Stimulated activated CD4-positive, alpha-beta T cell treated with anti-CD3 and anti-CD28 coated beads, TNF-alpha, amount 100 ng/mL, for 48 hours (primary cell): Measurements from ENCODE around the gene NLGN1.

ENCODE experiments used
- DNase-seq, 3 donors: peaks; one replicate each; pipeline ENCODE4 v3.0.0-alpha.2; 2020; ENCODE audit warnings: low read depth in 3 of 3

NLGN1 gene

GRCh38 chr3:173711619-173712018 is 314.1 kb downstream of the NLGN1 start:
- no peak for DNase-seq

DNA sequence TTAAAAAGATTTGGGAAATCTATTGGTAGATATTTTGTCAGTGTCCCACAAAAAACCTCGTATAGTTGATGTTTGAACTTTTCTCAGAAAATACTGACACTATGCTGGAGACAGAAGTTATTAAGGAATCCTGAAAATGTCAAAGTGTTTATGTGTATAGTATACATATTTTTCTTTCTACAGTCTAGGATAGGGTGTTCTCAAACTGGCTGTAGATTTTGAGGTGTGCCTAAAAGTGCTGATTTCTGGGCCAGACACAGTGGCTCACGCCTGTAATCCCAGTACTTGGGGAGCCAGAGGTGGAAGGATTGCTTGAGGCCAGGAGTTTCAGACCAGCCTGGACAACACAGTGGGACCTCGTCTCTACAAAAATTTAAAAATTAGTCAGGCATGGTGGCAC is 322.0 kb downstream of the NLGN1 start:
- DNase-seq, result no peak

DNA sequence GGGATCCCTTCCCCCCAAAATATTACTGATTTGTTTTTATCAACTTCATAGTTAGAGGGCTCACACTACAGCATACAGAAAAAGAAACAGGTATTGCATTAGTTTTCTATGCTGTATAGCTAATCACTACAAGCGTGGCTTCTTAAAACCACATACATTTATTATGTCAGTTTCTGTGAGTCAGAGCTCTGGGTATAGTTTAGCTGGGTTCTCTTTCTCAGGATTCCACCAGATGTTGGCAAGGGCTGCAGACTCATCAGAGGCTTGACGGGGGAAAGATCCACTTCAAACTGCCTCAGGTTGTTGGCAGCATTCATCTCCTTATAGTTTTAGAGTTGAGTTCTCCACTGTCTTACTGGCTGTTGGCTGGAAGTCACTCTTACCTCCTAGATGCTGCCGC is 328.0 kb downstream of the NLGN1 start:
- DNase-seq, result no peak

GRCh38 chr3:173730391-173730790 is 332.8 kb downstream of the NLGN1 start:
- no peak for DNase-seq

DNA sequence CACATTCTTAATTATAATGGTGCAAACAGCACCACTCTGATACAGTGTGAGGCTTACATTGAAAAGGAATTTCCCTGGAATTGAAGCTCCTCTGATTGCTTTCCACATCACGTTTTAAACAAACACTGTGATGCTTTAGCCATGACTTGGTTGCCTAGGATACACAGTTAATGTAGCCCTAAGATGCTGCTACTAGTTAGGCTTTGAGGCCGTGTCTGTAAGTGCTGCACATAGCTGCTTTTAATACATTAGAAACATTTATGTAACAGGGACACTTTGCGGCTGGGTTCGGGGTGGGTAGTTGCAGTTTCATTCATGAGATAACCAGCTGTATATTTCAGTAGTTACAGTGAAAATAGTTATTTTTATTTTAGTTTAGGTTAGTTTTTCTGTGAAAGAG is 334.7 kb downstream of the NLGN1 start:
- DNase-seq, result no peak

- DNase-seq, result no peak
These were observed 335.6 kb downstream of the NLGN1 start for GRCh38 chr3:173733029-173733652.

GRCh38 chr3:173734473-173734872 is 336.9 kb downstream of the NLGN1 start:
- no peak for DNase-seq

GRCh38 chr3:173734895-173735294 is 337.4 kb downstream of the NLGN1 start:
- DNase-seq, result no peak

DNA sequence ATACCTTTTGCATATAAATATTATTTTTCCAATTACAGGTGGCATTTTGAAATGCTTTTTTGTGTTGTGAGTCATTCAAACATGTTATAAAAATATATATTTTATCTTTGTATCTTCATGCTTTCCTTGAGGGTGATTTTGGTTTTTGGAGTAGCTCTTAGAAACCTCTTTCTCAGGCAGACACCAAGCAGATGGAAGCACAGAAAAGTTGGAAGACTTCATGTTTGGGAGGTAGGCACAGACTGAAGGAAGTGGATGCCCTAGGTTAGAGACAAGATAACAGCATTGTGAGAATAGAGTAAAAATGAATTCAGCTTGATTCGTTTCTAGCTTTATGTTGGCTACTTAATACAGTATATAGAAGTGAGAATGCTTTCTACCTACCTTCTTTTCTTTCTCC is 338.3 kb downstream of the NLGN1 start:
- no peak for DNase-seq

DNA sequence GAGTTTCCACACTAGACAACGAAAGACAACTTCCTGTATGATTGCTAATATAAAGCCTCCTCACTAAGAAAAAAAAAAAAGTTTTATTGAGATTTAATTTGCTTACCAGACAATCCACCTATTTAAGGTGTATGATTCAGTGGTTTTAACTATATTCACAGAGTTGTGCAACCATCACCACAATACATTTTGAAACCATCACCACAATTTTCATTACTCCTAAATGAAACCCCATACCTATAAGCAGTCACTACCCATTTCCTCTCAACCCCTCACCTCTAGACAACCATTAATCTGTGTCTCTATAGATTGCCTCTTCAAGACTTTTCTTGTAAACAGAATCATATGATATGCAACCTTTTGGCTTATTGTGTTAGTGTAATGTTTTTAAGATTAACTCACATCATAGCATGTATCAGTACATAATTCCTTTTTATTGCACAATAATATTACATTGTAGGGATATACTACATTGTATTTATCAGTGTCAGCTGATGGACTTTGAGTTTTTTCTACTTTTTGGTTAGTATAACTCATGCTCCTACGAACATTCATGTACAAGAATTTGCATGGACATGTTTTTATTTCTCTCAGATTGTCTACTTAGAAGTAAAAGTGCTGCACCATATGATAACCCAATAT is 339.7 kb downstream of the NLGN1 start:
- DNase-seq, result no peak

GRCh38 chr3:173739726-173740125 is 342.2 kb downstream of the NLGN1 start:
- no peak for DNase-seq

GRCh38 chr3:173742491-173742890 is 344.9 kb downstream of the NLGN1 start:
- DNase-seq, result no peak

DNA sequence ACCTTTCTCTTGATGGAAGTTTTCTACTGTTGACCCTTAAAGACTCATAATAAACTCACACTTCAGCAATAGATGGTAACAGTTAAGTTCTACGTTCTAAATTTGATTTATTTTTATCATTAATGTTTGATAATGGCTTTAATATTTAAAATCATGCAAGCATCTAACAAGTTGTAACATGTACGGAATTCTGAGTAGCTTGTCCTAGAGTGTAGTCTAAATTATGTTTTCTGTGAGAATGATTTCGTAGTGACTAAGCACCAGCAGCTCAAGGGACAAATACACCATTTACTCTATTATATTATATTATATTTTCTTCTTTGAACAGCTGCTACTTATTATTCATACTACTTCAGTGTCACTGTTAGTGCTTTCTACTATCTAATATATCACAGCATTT is 345.6 kb downstream of the NLGN1 start:
- DNase-seq, result no peak

GRCh38 chr3:173743516-173743915 is 346.0 kb downstream of the NLGN1 start:
- DNase-seq, result no peak

DNA sequence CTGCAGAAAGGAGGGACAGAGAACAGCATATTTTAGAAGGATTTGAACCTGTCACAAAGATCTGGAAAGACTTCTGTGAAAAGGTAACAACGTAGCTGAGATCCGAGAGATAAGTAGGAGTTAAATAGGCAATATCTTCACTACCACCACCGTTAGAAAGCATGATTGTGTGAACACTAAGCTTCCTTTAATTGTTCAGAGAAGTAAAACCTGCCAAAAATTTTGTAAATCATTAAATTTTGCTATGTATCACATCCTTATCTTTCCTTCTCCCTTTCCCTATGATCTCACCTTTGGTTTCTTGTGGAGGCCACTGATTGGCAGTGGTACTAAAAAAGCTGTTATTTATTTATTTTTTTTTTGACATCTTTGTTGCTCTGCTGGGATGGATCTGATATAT is 346.9 kb downstream of the NLGN1 start:
- no peak for DNase-seq

- DNase-seq, result no peak
These were observed 347.4 kb downstream of the NLGN1 start for GRCh38 chr3:173744895-173745294.

DNA sequence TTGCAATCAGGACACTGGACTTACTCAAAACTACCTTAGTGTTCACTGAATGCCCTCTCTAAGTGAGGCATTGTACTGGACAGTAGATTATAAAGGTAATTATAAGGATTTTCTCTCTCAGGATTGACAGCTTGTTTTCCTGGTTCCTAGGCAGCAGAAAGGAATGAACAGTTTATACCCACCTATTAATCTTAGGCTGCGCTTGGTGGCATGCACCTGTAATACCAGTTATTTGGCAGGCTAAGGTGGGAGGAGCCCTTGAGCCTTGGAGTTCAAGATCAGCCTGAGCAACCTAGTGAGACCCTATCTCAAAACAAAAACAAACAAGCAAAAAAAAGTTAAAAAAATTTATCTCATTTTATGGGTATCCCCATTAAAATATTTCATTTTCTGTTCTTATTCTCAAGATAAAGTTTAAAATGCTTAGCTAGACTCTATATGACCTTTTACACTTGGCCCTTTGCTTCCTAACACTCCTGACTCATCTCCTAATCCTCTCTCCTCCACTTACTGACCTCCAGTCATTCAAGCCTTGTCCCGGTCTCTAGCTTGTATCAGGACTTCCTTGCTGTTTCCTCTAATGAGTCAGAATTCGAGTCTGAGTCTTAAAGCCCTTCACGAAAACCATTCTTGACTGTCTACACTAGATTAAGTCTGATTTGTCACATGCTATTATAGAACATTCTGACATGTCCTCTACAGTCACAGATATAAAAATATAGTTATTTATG is 348.6 kb downstream of the NLGN1 start:
- no peak for DNase-seq

- no peak for DNase-seq
These were observed 349.9 kb downstream of the NLGN1 start for GRCh38 chr3:173747427-173747826.

DNA sequence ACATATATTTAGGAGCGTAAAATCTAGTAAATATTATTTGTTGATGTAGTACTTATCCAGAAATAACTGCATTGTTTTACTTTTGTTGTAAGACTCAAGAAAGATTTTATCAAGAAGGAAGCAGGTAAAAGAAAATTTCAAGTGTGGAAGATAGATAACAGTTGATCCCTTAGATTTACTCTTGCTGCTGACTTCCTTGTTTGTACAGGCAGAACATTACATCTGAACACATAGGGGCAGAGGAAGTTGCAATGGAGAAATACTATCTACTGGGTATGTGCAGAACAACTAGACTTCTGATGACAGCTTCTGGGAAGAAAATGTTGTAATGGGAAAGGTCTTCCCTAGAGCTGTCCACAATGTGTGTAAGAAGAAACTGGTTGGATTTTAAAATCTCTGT is 350.6 kb downstream of the NLGN1 start:
- no peak for DNase-seq

DNA sequence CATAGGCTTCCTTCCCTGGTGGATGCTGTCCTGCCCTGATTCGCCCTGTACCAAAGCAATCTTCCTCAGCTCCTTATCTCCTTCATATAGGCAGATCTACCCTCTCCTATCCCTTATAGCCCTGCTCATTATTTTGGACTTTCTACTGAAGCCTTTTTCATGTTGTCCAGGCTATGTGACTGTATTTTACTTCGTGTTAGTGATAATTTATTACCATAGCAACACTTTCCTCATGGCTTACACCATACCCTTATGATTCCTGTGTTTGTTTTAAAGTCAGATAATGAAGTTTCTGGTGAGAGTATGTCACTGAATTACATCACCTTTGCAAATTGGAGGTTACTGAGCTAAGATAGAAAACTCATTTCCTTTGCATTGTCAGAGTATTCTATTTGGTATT is 352.6 kb downstream of the NLGN1 start:
- no peak for DNase-seq

DNA sequence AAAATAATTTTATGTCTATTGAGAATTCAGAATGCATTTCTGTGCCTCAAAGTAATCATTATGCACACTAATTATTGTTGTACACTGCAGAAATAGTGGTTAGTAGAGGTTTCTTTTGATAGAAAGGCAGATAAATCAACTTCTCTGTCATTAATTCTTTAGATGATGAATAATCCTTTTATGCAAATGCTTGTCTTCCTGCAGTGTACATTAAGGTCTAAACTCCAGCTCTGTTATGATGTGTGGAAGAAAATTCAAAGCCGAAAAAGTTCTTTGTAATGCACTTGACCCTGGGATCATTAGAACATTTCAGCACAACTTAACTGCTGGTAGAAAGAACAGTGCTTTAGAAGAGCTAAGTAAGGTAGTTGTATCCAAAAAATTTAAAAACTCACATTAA is 353.0 kb downstream of the NLGN1 start:
- no peak for DNase-seq

DNA sequence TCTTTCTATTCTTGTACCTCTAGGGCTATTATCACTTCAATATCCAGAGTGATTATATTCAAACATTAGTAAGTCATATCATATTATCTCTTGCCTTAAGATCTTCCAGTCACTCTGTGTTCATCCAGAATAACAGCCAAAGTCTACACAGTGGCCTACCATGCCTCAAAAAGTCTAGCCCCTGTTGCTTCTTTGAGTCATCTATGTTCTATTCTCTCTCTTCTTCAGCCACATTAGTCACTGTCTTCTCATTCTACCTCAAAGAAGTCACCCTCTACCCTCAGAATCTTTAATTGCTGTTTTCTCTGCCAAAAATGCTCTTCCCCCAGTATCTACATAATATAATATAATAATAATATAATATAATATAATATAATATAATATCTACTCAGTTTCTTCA is 356.0 kb downstream of the NLGN1 start:
- no peak for DNase-seq

- no peak for DNase-seq
These were observed 357.6 kb downstream of the NLGN1 start for GRCh38 chr3:173755161-173755560.
